A549 (cell line): ENCODE results near the gene CCR9. TPM values are rescaled to one million over a fixed set of nuclear protein-coding genes. Genes with fewer than 3 reads are reported as not detected.

ENCODE experiments used
- ATAC-seq, 2 experiments: fragments of 200-7000 bp in 1 of 2; fragments of >200 bp in 1 of 2; cut with Nextera tagmentation in 1 of 2; cut with Tn5 transposase in 1 of 2; 3 replicates each; pipeline versions ENCODE4 v1.8.0 to v1.9.1; 2018 to 2020; ENCODE audit warnings: mild to moderate bottlenecking in 1 of 2, moderate library complexity in 1 of 2
- CTCF ChIA-PET: fragments of 300-600 bp; sonication (Branson Sonifier 250); formaldehyde crosslinking; extraction: SDS; loops from one replicate; lab custom pipeline; 2021; ENCODE audit warnings: antibody characterized with exemption, inconsistent platforms; lab: Yijun Ruan, JAX
- POLR2A ChIA-PET: fragments of 350-600 bp; formaldehyde crosslinking; extraction: SDS; loops from one replicate; lab custom pipeline; 2021; ENCODE audit warnings: antibody characterized with exemption, inconsistent platforms; lab: Yijun Ruan, JAX
- DNase-seq, 2 experiments: peaks; one replicate each; pipeline versions ENCODE4 v3.0.0 to v3.0.0-alpha.2; 2011 to 2016; ENCODE audit warnings: low read depth in 1 of 2, low spot score in 1 of 2
- FAIRE-seq: peaks from 2 replicates; lab custom pipeline; 2011; peaks lifted over from hg19 to GRCh38; lab: Jason Lieb, UNC
- H3K27ac ChIP-seq, 2 experiments: fragments of >200 bp; sonication (Bioruptor Twin); formaldehyde crosslinking; 3 replicates each; pipeline ENCODE4 v1.5.1; 2016 to 2017
- H3K4me1 ChIP-seq: fragments of >200 bp; sonication (Bioruptor Twin); formaldehyde crosslinking; 3 replicates; pipeline ENCODE4 v1.6.1; 2016
- H3K4me2 ChIP-seq: fragments of >200 bp; sonication (Bioruptor Twin); formaldehyde crosslinking; 3 replicates; pipeline ENCODE4 v1.6.1; 2016
- H3K4me3 ChIP-seq: fragments of >200 bp; sonication (Bioruptor Twin); formaldehyde crosslinking; 3 replicates; pipeline ENCODE4 v1.5.1; 2016
- H3K9me3 ChIP-seq: fragments of >200 bp; sonication (Bioruptor Twin); formaldehyde crosslinking; 3 replicates; pipeline ENCODE4 v1.6.1; 2016
- BHLHE40 ChIP-seq: IDR thresholded peaks from 2 replicates; pipeline ENCODE4 v1.6.1; 2012; ENCODE audit warnings: low read depth, low read length, inconsistent platforms
- CBX2 ChIP-seq: fragments of 200-600 bp; sonication (generic); IDR thresholded peaks from 2 replicates; pipeline ENCODE4 v1.6.1; 2016; ENCODE audit warnings: low read depth, mild to moderate bottlenecking, borderline replicate concordance
- CBX8 ChIP-seq: fragments of 200-600 bp; sonication (generic); IDR thresholded peaks from 2 replicates; pipeline ENCODE4 v1.6.1; 2016
- CEBPB ChIP-seq, 2 experiments: fragments of >200 bp in 1 of 2; sonication (Bioruptor Twin) in 1 of 2; formaldehyde crosslinking in 1 of 2; IDR thresholded peaks; 2 replicates each; pipeline ENCODE4 v1.6.1; 2012 to 2016
- CHD4 ChIP-seq: fragments of 200-600 bp; sonication (generic); IDR thresholded peaks from 2 replicates; pipeline ENCODE4 v1.6.1; 2016; ENCODE audit warnings: antibody characterized with exemption, mild to moderate bottlenecking, borderline replicate concordance
- EHMT2 ChIP-seq: fragments of 200-600 bp; sonication (generic); IDR thresholded peaks from 2 replicates; pipeline ENCODE4 v1.6.1; 2016; ENCODE audit warnings: antibody characterized with exemption, low read depth, mild to moderate bottlenecking, moderate library complexity
- ELK1 ChIP-seq: fragments of 150-350 bp; IDR thresholded peaks from 2 replicates; pipeline ENCODE4 v1.6.1; 2014; ENCODE audit warnings: low read depth, mild to moderate bottlenecking, low read length
- FOSL2 ChIP-seq, 2 experiments: fragments of 450-650 bp in 1 of 2; fragments of >200 bp in 1 of 2; sonication (Bioruptor Twin) in 1 of 2; formaldehyde crosslinking; IDR thresholded peaks; 2 replicates each; pipeline versions ENCODE4 v1.5.0 to v1.6.1; 2016 to 2020; ENCODE audit warnings: mild to moderate bottlenecking in 1 of 2, moderate library complexity in 1 of 2
- HDAC2 ChIP-seq: fragments of 200-600 bp; sonication (generic); IDR thresholded peaks from 2 replicates; pipeline ENCODE4 v1.6.1; 2016
- HOXB13 ChIP-seq: fragments of 250-450 bp; sonication (Bioruptor Pico); IDR thresholded peaks from 2 replicates; pipeline ENCODE4 v1.5.0; 2020; ENCODE audit warnings: low read depth, mild to moderate bottlenecking, moderate library complexity
- JUNB ChIP-seq: fragments of >200 bp; sonication (Bioruptor Twin); formaldehyde crosslinking; IDR thresholded peaks from 2 replicates; pipeline ENCODE4 v1.6.1; 2016
- MAZ ChIP-seq: fragments of 150-350 bp; IDR thresholded peaks from 2 replicates; pipeline ENCODE4 v1.6.1; 2014; ENCODE audit warnings: antibody characterized with exemption, low read depth, low read length, borderline replicate concordance
- MYC ChIP-seq: IDR thresholded peaks from 2 replicates; pipeline ENCODE4 v1.6.1; 2012; ENCODE audit warnings: mild to moderate bottlenecking, inconsistent platforms, low read length, improper control_type of control experiment, borderline replicate concordance
- NFE2L2 ChIP-seq: fragments of 150-350 bp; conservative IDR thresholded peaks from 2 replicates; pipeline ENCODE4 v1.6.1; 2014; ENCODE audit warnings: low read length
- NR3C1 ChIP-seq: fragments of >200 bp; sonication (Bioruptor Twin); formaldehyde crosslinking; IDR thresholded peaks from 3 replicates; pipeline ENCODE4 v1.6.1; 2017
- PBX3 ChIP-seq: IDR thresholded peaks from 2 replicates; pipeline ENCODE4 v1.6.1; 2012
- PHF8 ChIP-seq: fragments of 200-600 bp; sonication (generic); IDR thresholded peaks from 2 replicates; pipeline ENCODE4 v1.6.1; 2016; ENCODE audit warnings: low read depth, mild to moderate bottlenecking, antibody characterized with exemption, moderate library complexity, borderline replicate concordance
- POLR2A ChIP-seq: IDR thresholded peaks from 2 replicates; pipeline ENCODE4 v1.6.1; 2012; ENCODE audit warnings: mild to moderate bottlenecking, low read length
- POLR2AphosphoS2 ChIP-seq: conservative IDR thresholded peaks from 2 replicates; pipeline ENCODE4 v1.6.1; 2012; ENCODE audit warnings: low read length, improper control_type of control experiment, inconsistent platforms
- RAD21 ChIP-seq, 2 experiments: fragments of >200 bp in 1 of 2; sonication (Bioruptor Twin) in 1 of 2; formaldehyde crosslinking in 1 of 2; IDR thresholded peaks in 1 of 2; conservative IDR thresholded peaks in 1 of 2; 2 replicates in 1 of 2; 3 replicates in 1 of 2; pipeline ENCODE4 v1.6.1; 2012 to 2018; ENCODE audit warnings: inconsistent platforms in 1 of 2
- RNF2 ChIP-seq: fragments of 200-600 bp; sonication (generic); IDR thresholded peaks from 2 replicates; pipeline ENCODE4 v1.6.1; 2016; ENCODE audit warnings: low read depth, mild to moderate bottlenecking, antibody characterized with exemption, moderate library complexity, borderline replicate concordance
- TP53 ChIP-seq: fragments of 250-450 bp; sonication (Bioruptor Pico); IDR thresholded peaks from 2 replicates; pipeline ENCODE4 v1.5.0; 2021; ENCODE audit warnings: mild to moderate bottlenecking, moderate library complexity
- USF2 ChIP-seq: fragments of 450-650 bp; IDR thresholded peaks from 2 replicates; pipeline ENCODE4 v1.6.1; 2014; ENCODE audit warnings: antibody characterized with exemption
- ZC3H11A ChIP-seq: fragments of 450-650 bp; IDR thresholded peaks from 2 replicates; pipeline ENCODE4 v1.6.1; 2014; ENCODE audit warnings: antibody characterized with exemption, mild to moderate bottlenecking
- ZFP36 ChIP-seq: fragments of 450-650 bp; IDR thresholded peaks from 2 replicates; pipeline ENCODE4 v1.6.1; 2014; ENCODE audit warnings: borderline replicate concordance; ENCODE audit not compliant: partially characterized antibody
- WGBS: methylation state at CpG from one replicate; pipeline ENCODE4 v1.1.6; 2017; ENCODE audit errors: missing lambda C conversion rate; 5-methylcytosine and 5-hydroxymethylcytosine counted together
- polyA plus RNA-seq, 4 experiments: library from polyadenylated mRNA; depleted of rRNA in 3 of 4; stranded (reverse); fragments of >200 nt; fragmentation: RNase III in 1 of 4; extraction: RNeasy Plus Mini Kit Qiagen cat#74134 plus additional on column Dnase treatment in 1 of 4; gene quantifications; 2 replicates in 3 of 4; 3 replicates in 1 of 4; pipeline ENCODE4 v1.2.3, GENCODE V29; 2011 to 2017
- TF ChIP-seq, protein P1 (sequence below): IDR thresholded peaks from 2 replicates; pipeline ENCODE4 v1.6.1; 2012
- TF ChIP-seq, protein P2 (sequence below): fragments of >200 bp; sonication (Bioruptor Twin); formaldehyde crosslinking; IDR thresholded peaks from 3 replicates; pipeline ENCODE4 v1.6.1; 2016

CCR9 gene
- polyA plus RNA-seq, 2 of the 4 experiments (the other 2 are of a cell fraction) = not detected

- no peak for FAIRE-seq
- no peak for ATAC-seq
- H3K27ac ChIP-seq = no peak overlapping the region
- H3K4me1 ChIP-seq = no peaks in the 10 kb centered on the region
- TF ChIP-seq PHF8 (no peak), USF2 (no peak), FOSL2 (IDR thresholded peaks at IDR 0.05) (no peak), FOSL2 (CRISPR knock-in tag; IDR thresholded peaks at IDR 0.05) (no peak), HDAC2 (no peak), CEBPB (IDR thresholded peaks at IDR 0.05) (no peak), CBX2 (no peak), ZFP36 (no peak), HOXB13 (CRISPR knock-in tag) (no peak)
- TF ChIP-seq, protein P1, sequence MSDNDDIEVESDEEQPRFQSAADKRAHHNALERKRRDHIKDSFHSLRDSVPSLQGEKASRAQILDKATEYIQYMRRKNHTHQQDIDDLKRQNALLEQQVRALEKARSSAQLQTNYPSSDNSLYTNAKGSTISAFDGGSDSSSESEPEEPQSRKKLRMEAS = no peak
- ChIA-PET CTCF (interaction anchor here (1.2 to 2.5 kb wide), 4 partner anchors 8 to 161 kb away, joined by 4 to 9 read pairs (median 6); no protein-coding TSS in a partner anchor), POLR2A (no interaction called here)
- H3K4me3 ChIP-seq = no peak overlapping the region
- WGBS = 92% methylated on average over 3 of the region's 3 CpGs
- no peak for DNase-seq
- no peak overlapping the region for H3K4me2 ChIP-seq
- H3K9me3 ChIP-seq = no peaks in the 10 kb centered on the region
Observed at GRCh38 chr3:45922039-45922326, 35.6 kb downstream of the CCR9 start.

DNA sequence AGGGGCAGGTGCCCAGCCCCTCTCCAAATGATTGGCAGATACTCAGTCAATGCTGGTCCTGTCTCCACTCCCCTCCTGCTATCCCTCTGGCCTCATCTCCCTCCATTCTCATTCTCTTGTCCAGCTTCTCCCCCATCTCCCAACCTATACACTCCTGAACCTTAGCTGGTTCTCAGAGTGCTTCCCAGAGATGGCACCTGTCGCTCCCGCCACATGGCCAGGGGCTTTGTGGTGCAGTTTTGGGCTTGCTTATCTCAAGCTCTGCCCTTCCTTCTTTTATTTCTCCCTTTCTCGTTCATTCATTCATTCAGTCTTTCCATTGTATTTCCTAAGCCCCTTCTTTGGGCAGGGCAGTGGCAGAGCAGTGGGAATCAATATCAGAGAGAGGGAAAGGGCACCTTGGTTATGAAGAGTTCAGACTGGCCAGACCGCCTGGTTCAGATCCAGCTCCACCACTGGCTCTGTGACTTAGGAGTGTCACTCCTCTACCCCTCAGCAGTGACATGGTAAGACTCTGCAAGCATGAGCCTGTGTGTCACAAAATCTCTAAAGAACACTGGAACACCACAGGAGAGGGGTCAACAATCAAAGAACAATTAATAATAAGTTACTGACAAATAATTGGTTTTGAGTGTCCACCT lies 36.7 kb downstream of the CCR9 start:
- no peak for DNase-seq
- no peak for TF ChIP-seq ZC3H11A
- no peak for TF ChIP-seq RAD21 (conservative IDR thresholded peaks at IDR 0.05 in 1 of 2, IDR thresholded peaks at IDR 0.05 in 1 of 2)
- TF ChIP-seq ELK1 = no peak
- TF ChIP-seq JUNB = no peak
- TF ChIP-seq RNF2 = no peak
- TF ChIP-seq CHD4 = no peak
- TF ChIP-seq BHLHE40 = no peak
- TF ChIP-seq MYC = no peak
- TF ChIP-seq POLR2A = no peak
- TF ChIP-seq NFE2L2 = no peak
- TF ChIP-seq EHMT2 = no peak
- TF ChIP-seq CBX8 = no peak
- TF ChIP-seq, protein P2, sequence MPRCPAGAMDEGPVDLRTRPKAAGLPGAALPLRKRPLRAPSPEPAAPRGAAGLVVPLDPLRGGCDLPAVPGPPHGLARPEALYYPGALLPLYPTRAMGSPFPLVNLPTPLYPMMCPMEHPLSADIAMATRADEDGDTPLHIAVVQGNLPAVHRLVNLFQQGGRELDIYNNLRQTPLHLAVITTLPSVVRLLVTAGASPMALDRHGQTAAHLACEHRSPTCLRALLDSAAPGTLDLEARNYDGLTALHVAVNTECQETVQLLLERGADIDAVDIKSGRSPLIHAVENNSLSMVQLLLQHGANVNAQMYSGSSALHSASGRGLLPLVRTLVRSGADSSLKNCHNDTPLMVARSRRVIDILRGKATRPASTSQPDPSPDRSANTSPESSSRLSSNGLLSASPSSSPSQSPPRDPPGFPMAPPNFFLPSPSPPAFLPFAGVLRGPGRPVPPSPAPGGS = no peak
- TF ChIP-seq NR3C1 = no peak
- TF ChIP-seq TP53 (CRISPR knock-in tag) = no peak
- TF ChIP-seq HDAC2 = no peak
- TF ChIP-seq POLR2AphosphoS2 = no peak
- no peak for TF ChIP-seq FOSL2 (IDR thresholded peaks at IDR 0.05)
- no peak for TF ChIP-seq FOSL2 (CRISPR knock-in tag; IDR thresholded peaks at IDR 0.05)
- TF ChIP-seq PBX3 = no peak
- no peak for TF ChIP-seq MAZ
- 89% methylated on average over 4 of the region's 4 CpGs for WGBS
- ChIA-PET POLR2A (no interaction called here), CTCF (interaction anchor here (1.6 to 2.5 kb wide), 3 partner anchors 15 to 162 kb away, joined by 6 to 9 read pairs (median 9); no protein-coding TSS in a partner anchor)
- Histone ChIP-seq H3K9me3 (no peaks in the 10 kb centered on the region), H3K27ac (no peak overlapping the region), H3K4me3 (no peak overlapping the region), H3K4me2 (no peak overlapping the region), H3K4me1 (no peaks in the 10 kb centered on the region)
- ATAC-seq = no peak
- no peak for FAIRE-seq
